Amniotic stem cell (primary cell): ENCODE results near the gene IFITM1.
"Not testable (repeated sequence)": the region's sequence is repeated elsewhere in the genome, so short reads cannot be mapped to it uniquely, and the experiment has no call there.

Source experiments
- DNase-seq: peaks from one replicate; lab custom pipeline; 2025; lab: John Stamatoyannopoulos, UW

IFITM1 gene

DNA sequence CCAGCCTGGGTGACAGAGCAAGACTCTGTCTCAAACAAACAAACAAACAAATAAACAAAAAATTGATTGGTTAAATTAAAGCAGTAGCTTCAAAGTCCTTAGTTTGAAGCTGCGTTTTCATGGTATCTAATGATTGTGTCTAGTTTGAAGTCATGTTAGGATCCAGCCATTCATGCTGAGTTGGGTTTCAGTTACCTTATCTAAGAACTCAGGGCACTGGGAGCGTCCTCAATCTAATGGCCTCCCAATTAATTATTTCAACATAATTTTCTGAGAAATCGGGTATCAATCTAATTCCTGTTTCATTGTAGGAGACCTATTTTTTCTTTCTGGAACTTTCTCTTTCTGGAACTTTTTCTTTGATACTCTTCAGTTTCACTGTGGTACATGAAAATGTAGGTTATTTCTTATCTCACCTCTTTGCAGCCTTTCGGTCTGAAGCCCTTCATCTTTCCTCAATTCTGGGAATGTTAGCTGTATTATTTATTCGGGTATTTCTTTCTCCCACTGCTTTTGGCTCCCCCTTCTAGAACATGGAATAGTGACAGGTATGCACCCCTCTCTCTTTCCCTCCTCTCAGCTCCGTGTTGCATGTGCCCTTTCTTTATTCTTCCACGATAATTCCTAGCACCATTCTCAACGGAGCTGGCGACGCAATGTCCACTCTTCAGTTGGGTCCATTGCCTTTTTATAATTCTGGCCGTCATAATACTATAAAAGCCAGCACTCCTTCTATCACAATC is 31.2 kb downstream of the IFITM1 start:
- DNase-seq, result no peak

DNA sequence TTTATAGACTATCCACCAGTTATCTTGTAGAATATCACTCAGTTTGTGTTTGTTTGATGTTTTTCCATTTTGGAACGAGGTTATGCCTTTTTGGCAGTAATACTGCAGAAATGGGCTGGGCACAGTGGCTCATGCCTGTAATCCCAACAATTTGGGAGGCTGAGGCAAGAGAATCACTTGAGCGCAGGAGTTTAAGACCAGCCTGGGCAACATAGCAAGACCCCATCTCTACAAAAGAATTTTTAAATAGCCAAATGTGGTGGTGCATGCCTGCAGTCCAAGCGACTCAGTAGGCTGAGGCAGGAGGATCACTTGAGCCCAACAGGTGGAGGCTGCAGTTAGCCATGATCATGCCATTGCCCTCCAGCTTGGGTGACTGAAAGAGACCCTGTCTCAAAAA is 32.7 kb downstream of the IFITM1 start:
- DNase-seq, result no peak

DNA sequence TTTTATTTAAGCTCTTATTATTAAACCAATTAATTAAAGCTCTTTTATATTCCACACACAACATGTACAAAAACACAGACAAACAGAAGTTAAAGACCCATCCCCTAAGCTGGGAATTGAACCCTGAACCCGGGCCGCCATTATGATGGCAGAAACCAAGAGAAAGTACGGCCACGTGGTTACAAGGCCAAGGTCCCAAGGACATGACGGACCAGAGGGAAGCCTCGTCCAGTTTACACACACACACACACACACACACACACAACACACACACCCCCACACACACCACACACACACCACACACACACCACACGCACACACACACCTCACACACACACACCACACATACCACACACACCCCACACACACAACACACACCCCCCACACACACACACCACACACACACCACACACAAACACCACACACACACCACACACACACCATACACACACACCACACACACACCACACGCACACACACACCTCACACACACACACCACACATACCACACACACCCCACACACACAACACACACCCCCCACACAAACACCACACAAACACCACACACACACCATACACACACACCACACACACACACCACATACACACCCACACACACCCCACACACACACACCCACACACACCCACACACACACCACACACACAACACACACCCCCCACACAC is 35.6 kb downstream of the IFITM1 start:
- not testable (repeated sequence) for DNase-seq

DNA sequence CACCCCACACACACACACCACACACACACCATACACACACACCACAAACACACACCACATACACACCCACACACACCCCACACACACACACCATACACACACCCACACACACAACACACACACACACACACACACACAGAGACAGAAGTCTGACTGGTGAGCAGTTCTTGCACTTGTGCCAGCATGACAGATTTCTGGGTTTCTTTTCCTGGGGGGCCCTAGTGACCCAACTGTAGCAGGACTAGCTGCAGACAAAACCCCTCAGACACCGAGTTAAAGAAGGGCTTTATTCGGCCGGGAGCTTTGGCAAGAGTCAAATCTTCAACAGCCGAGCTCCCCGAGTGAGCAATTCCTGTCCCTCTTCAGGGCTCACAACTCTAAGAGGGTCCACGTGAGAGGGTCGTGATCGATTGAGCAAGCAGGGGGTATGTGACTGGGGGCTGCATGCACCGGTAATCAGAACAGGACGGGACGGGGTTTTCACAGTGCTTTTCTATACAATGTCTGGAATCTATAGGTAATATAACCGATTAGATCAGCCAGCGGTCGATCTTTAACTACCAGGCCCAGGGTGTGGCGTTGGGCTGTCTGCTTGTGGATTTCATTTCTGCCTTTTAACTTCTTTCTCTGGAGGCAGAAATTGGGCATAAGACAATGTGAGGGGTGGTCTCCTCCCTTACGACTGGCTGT is 36.3 kb downstream of the IFITM1 start:
- DNase-seq, result not testable (repeated sequence)

DNA sequence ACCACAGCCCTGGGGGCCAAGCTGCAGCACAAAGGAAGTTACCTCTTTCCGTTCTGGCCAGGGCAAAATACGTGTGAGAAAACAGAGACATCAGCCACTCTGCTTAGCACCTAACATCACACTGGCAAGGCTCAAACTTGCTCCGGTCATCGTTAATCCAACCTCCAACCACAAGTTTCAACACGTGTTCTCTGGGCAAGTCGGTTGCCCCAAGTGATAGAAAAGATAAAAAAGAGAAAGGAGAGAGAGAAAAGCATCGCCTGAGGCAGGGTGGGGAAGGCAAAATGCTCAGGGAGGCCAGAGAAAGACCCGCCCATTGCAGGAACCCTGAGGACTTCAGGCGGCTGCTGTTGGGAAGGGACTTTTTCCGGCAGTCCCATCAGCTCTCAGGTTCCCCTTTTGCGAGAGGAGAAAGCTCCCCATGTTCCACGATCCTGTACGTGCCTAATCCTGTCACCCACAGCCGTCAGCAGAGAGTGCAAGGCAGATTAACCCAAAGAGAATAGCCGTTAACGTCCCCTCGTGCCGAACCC is 36.9 kb downstream of the IFITM1 start:
- DNase-seq, result no peak

DNA sequence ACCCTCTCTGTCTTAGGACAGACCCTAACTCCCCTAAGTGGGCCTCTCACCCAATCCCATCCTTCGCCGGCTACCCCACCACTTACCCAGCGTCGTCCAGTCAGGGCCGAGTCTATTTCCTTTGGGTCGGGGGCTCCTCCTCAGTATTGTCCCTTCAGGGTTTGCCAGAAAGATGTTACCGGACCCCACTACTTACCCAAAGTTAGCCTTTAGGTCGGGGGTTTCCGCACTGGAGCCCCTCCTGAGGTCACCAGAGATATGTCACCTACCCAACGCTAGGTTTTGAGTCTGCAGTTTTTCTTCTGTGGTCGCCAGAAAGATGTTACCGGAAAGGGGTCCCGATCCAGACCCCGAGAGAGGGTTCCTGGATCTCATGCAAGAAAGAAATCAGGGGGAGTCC is 37.6 kb downstream of the IFITM1 start:
- no peak for DNase-seq

DNA sequence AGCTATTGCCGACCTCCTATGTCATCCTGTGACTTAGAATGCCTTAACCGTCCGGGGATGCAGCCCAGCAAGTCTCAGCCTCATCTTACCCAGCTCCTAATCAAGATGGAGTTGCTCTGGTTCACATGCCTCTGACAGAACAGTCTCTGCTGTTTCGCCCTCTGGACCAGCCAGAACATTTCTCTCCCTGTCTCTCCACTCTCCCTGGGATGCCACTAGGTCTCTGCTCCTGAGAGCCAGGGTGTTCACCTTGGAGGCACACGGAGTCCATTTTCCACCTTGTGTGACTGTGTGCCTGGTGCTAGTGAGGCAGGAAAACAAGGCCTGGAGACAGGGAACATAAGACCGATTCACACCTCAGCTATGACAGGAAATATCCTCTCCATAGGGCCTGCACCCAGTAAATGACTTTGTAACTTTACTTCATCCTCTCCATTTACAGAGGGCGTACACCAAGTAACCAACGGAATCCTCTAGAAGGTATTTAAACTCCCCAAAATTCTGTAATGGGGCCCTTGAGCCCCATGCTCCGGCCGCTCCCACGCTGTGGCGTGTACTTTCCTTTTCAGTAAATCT is 38.7 kb downstream of the IFITM1 start:
- no peak for DNase-seq

DNA sequence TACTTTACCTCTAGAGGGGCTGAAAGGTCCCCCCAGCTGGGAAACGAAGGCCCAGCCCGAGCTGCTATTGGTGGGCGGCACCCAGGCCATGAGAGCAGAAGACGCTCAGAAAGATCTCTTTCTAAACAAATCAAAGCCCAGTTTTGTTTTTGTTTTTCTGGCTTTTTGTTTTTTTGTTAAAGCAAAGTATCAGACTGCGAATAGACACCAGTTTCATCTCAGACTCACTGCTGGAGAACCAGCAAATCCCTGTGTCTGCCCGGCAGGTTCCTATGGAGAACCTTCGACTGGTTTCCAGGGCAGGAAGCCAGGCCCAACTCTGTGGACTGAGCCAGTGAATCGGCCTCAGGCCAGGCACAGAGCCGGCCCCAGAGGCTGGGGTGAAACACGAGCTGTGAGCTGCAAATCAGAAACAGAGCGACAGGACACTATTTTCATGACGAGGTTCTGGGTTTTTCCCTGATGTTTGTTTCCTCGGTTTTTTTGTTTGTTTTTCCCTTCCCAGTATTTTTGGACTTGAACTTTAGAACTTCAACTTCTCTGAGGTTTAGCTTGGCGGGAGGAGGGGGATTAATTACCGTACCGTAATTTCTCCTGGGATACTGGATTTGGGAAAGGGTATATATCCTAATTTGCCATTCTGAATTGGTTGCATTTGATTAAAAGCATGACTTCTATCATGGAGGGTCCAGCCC is 39.5 kb downstream of the IFITM1 start:
- peak; percentile 67 for DNase-seq

DNA sequence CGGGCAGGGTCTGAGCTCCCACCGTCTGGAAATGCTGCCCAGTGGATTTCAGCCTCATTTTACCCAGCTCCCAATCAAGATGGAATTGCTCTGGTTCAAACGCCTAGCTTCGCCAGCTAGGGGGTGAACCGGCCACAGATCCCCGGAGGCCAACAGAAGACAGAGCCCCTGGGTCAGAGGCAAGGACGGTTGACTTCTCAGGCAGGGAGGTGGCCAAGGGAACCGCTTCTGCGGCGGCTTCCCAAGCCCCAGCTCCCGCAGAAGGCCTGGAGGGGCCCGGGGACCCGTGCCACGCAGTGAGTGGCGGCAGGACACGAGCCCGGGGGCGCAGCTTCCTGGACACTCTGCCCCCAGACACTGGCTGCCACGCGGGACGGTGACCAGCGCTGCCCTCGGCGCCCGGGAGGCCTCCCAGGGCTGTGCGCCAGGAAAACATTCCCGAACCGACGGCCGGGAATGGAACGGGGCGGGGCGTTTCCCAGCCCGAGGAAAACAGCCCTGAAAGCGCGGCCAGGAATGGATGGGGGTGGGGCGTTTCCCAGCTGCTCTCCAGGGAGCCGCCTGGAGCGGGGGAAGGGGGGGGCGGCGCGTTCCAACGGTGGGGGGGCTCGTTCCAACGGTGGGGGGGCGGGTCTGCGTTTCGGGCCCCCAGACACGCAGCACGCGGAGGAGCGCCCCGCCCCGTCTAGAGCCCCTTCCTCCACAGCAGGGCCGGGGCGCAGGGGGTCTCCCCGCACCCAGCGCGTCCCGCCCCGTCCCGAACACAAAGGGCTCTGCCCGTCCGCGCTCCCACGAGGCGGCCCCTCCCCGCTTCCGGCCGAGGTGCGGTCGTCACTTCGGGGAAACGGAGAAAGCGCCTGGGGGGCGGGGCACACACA is 42.0 kb downstream of the IFITM1 start:
- DNase-seq, result peak; percentile 92

DNA sequence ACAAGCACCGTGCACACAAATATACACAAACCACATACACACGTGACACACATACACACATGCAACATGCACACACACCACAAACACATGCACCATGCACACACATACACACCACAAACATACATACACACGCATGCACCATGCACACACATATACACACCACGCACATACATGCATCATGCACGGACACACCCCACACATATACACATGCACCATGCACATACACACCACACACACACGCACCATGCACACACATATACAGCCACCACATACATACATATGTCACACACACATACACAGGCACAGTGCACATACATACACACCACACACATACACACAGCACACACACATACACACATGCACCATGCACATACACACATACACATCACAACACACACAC is 42.8 kb downstream of the IFITM1 start:
- no peak for DNase-seq

DNA sequence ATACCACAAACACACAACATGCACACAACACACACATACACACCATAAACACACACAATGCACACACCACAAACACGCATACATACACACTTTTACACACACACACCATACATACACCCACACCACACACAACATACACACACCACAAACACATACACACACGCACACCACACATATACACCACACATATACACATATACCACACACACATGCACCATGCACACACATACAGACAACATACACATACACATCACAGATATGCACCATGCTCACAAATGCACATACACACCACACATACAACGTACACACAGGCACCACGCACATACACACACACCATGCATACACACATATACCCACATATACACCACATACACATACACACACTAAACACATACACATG is 43.7 kb downstream of the IFITM1 start:
- DNase-seq, result no peak

DNA sequence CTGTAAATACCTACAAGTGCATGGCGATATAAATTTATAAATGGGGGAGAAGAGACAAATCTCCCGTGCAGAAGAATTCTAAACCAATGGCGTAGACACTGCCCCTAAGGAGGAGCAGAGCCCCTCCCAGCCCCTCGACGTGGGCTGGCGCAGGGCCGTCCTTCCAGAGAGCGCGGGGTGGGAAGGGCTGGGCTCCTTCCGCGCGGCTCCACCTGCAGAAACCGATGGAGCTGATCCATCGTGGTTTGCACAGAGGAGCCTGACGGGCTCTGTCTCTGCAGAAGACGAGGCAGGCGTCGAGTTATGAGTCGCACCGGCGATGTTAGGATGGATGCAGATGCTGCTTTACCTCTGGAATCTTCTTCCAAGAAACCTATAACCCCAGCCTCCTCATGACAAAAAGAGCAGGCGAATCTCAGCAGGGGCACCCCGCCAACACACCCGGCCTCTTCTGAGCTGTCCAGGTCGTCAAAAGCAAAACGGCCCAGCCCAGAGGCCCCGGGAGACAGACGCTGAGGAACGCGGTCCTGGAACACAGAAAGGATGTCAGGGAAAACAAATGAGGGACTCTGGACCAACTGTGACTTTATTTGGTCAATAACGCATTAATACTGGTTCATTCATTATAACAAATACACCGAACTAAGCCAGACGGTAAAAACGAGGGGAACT is 44.4 kb downstream of the IFITM1 start:
- DNase-seq, result no peak

DNA sequence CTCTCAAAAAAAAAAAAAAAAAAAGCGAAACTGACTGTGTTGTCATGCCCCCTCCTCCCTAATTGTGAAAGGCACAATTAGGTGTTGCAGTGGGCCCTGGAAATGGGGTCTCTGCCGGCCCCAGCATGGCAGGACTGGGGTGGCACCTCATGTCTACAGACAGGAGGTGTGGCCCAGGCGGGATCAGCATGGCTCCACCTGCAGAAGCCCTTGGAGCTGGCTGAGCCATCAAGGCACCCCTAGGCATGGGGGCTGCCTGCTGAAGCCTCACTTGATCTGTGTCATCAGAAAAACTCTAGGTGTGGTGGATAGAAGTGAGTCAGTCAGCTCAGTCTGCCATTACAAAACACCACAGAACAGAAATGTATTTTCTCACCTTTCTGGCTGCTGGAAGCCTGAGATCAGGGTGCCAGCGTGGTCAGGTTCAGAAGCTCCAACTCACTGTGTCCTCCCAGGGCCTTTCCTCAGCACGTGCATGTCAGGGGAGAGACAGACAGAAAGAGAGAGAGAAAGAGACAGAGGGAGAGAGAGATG is 45.4 kb downstream of the IFITM1 start:
- no peak for DNase-seq

DNA sequence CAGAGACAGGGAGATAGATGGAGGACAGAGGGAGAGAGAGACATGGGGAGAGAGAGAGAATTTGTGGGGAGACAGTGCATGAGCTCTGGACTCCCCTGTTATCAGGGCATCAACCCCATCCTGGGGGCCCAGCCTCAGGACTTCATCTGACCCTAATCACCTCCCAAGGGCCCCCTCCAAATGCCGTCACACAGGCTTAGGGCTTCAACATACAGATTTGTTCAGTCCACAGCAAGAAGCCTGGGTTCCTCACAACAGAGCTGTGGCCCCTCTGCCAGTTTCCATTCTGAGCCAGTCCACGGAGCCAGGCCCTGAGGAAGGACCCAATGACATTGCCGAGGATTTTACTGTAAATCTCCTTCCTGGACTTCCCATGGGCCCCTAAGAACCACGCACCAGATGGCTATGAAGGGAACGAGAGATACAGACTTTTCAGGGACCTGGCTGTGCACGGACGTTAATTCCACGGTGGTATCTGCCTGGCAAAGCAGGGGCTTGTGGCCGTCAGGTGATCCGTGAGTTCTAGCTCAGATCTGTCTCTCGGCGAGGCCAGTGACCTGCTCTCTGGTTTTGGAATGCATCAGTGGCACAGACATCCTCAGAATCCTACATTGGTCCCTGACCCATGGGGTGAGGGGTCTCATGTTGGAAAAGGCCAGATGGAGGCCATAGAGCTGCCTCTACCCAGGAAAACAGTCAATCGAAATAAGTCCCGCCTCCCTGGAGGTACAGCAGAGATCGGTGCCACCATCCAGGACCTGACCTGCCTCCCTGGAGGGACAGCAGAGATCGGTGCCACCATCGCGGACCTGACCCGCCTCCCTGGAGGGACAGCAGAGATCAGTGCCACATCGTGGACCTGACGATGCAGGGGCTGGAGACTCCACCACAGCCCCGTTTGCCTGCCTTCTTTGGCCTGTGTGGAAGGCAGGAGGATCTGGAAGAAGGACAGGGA is 46.8 kb downstream of the IFITM1 start:
- no peak for DNase-seq

DNA sequence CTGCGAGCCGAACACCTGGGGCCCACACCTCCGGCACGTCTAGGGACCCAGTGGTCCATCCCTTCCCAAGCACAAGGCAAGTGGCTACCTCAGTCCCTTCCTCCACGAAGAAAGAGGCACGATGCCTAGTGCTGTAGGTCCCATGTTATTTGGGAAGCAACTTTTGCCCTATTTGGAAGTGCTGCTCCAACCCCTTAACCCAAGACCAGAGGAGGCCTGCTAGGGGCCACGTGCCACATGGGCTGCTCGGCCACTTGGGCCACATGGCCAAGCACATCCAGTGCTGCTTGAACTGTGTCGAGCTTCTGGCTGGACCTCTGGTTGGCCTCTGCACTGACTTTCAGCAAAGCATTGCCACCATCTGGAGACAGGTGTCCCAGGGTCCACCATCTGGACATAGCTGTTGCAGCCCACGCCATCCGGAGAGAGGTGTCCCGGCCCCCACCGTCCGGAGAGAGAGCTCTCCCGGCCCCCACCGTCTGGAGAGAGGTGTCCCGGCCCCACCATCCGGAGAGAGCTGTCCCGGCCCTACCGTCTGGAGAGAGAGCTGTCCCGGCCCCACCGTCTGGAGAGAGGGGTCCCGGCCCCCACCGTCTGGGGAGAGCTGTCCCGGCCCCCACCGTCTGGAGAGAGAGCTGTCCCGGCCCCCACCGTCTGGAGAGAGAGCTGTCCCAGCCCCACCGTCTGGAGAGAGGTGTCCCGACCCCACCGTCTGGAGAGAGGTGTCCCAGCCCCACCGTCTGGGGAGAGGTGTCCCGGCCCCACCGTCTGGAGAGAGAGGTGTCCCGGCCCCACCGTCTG is 49.0 kb downstream of the IFITM1 start:
- DNase-seq, result no peak

DNA sequence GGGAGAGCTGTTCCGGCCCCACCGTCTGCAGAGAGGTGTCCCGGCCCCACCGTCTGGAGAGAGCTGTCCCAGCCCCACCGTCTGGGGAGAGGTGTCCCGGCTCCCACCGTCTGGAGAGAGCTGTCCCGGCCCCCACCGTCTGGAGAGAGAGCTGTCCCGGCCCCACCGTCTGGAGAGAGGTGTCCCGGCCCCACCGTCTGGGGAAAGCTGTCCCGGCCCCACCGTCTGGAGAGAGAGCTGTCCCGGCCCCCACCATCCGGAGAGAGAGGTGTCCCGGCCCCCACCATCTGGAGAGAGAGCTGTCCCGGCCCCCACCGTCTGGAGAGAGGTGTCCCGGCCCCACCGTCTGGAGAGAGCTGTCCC is 49.6 kb downstream of the IFITM1 start:
- not testable (repeated sequence) for DNase-seq

DNA sequence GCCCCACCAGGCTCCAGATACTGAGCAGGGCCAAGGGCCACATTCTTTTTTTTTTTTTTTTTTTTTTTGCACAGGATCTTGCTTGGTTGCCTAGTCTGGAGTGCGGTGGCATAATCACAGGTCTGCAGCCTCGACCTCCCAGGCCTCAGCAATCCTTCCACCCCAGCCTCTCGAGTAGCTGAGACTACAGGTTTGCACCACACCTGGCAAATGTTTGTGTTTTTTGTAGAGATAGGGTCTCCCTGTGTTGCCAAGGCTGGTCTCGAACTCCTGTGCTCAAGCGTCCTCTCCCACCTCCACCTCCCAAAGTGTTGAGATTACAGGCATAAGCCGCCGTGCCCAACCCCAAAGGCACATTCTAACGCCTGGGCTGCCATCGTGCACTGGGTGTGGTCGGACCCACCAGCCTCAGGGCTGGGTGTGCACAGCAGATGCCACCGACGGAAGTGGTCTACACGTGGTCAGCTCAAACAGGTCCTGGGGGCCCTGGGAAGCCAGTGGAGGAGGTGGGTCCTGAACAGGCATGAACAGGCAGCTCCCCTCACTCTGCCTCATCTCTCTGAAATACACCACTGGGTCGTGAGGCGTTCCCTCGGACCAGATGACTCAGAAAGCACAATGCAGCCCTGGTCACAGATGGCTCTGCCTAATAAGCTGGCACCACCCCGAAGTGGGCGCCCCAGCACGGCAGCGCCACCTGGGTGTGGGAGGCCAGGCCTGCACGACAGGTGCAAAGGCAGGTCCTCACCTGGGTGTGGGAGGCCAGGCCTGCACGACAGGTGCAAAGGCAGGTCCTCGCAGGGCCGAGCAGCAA is 50.3 kb downstream of the IFITM1 start:
- no peak for DNase-seq
